Epithelial cell of esophagus (primary cell): ENCODE measurements around the gene DDRGK1.

ENCODE experiments used
- DNase-seq: peaks from one replicate; pipeline ENCODE4 v3.0.0; 2010; ENCODE audit warnings: low read depth
- H3K4me3 ChIP-seq: 2 replicates; pipeline ENCODE4 v1.5.1; 2011; ENCODE audit warnings: mild to moderate bottlenecking, low read length, control low read depth
- CTCF ChIP-seq: IDR thresholded peaks from 2 replicates; pipeline ENCODE4 v1.5.1; 2011; ENCODE audit warnings: low read depth, mild to moderate bottlenecking, low read length, control low read depth, inconsistent platforms; ENCODE audit not compliant: insufficient read depth; ENCODE audit errors: missing control alignments

DDRGK1 gene

GRCh38 chr20:3246682-3247081 is 42.2 kb upstream of the DDRGK1 start:
- H3K4me3 ChIP-seq, result no peak overlapping the region
- TF ChIP-seq CTCF, result no peak
- no peak for DNase-seq

GRCh38 chr20:3245711-3246110 is 41.2 kb upstream of the DDRGK1 start:
- DNase-seq, result no peak
- no peak for TF ChIP-seq CTCF
- no peak overlapping the region for H3K4me3 ChIP-seq

- no peak overlapping the region for H3K4me3 ChIP-seq
- DNase-seq, result no peak
- no peak for TF ChIP-seq CTCF
Measured at GRCh38 chr20:3245156-3245555, 40.7 kb upstream of the DDRGK1 start.

GRCh38 chr20:3244613-3245012 is 40.1 kb upstream of the DDRGK1 start:
- TF ChIP-seq CTCF, result no peak
- H3K4me3 ChIP-seq, result no peak overlapping the region
- DNase-seq, result no peak

- DNase-seq, result no peak
- TF ChIP-seq CTCF, result no peak
- H3K4me3 ChIP-seq, result no peak overlapping the region
Measured at GRCh38 chr20:3243718-3244358, 39.4 kb upstream of the DDRGK1 start.

GRCh38 chr20:3242172-3242692 is 37.8 kb upstream of the DDRGK1 start:
- DNase-seq, result no peak
- H3K4me3 ChIP-seq, result no peak overlapping the region
- TF ChIP-seq CTCF, result no peak

- no peak for DNase-seq
- H3K4me3 ChIP-seq, result peak overlapping the region; percentile 93
- no peak for TF ChIP-seq CTCF
Measured at GRCh38 chr20:3240776-3241363, 36.4 kb upstream of the DDRGK1 start.
